ENCODE results near the gene ZNF648. TPM values are rescaled to one million over a fixed set of nuclear protein-coding genes. Genes with fewer than 3 reads are reported as not detected.
"Not testable (repeated sequence)": the region's sequence is repeated elsewhere in the genome, so short reads cannot be mapped to it uniquely, and the experiment has no call there.

The ZNF648 gene
- total RNA-seq, 2 donors from 2014 or later, result 1.8 TPM; not detected in 1

GRCh38 chr1:182046763-182047162 is 14.7 kb downstream of the ZNF648 start:
- no peaks in the 10 kb centered on the region for H3K27me3 ChIP-seq
- no peak overlapping the region for H3K27ac ChIP-seq
- intact Hi-C loops (cut with DNase I), result no loop called here
- H3K4me3 ChIP-seq, result no peak overlapping the region
- no peak for DNase-seq
- no peaks in the 10 kb centered on the region for H3K9me3 ChIP-seq
- no peaks in the 10 kb centered on the region for H3K36me3 ChIP-seq (replicated peaks in 1 of 2; ENCODE audit: insufficient read depth in 1 of 2, low read depth in 2 of 2)
- ATAC-seq, result no peak
- no peaks in the 10 kb centered on the region for H3K4me1 ChIP-seq
- TF ChIP-seq, protein P1, sequence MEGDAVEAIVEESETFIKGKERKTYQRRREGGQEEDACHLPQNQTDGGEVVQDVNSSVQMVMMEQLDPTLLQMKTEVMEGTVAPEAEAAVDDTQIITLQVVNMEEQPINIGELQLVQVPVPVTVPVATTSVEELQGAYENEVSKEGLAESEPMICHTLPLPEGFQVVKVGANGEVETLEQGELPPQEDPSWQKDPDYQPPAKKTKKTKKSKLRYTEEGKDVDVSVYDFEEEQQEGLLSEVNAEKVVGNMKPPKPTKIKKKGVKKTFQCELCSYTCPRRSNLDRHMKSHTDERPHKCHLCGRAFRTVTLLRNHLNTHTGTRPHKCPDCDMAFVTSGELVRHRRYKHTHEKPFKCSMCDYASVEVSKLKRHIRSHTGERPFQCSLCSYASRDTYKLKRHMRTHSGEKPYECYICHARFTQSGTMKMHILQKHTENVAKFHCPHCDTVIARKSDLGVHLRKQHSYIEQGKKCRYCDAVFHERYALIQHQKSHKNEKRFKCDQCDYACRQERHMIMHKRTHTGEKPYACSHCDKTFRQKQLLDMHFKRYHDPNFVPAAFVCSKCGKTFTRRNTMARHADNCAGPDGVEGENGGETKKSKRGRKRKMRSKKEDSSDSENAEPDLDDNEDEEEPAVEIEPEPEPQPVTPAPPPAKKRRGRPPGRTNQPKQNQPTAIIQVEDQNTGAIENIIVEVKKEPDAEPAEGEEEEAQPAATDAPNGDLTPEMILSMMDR (IDR thresholded peaks at IDR 0.05), result no peak
- TF ChIP-seq POLR2A (IDR thresholded peaks at IDR 0.05), result no peak

GRCh38 chr1:182045481-182045880 is 16.0 kb downstream of the ZNF648 start:
- intact Hi-C loops (cut with DNase I); H3K9me3 ChIP-seq; H3K4me1 ChIP-seq; ATAC-seq; H3K4me3 ChIP-seq; H3K27me3 ChIP-seq; H3K36me3 ChIP-seq (replicated peaks in 1 of 2; ENCODE audit: insufficient read depth in 1 of 2, low read depth in 2 of 2); H3K27ac ChIP-seq; DNase-seq: not testable (repeated sequence)
- 78 to 82% methylated on average over 8 of the region's 8 CpGs for WGBS, 2 donors

DNA sequence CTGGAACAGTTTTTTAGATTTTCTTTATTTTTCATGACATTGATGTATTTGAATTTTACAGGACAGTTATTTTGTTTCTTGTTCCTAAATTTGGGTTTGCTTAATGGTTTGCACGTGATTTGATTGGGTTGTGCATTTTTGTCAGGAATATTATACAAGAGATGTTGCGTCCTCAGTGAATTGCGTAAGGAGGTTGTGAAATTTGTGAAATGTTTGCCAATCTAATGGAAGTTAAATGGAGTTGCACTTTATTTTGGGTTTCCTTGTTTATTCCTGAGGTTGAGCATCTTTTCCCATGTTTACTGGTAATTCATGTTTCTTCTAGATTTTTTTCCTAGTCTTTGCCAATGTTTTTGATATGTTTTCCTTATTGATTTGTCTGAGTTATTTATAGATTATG is 19.9 kb downstream of the ZNF648 start:
- no peak overlapping the region for H3K4me3 ChIP-seq
- no peaks in the 10 kb centered on the region for H3K36me3 ChIP-seq (replicated peaks in 1 of 2; ENCODE audit: insufficient read depth in 1 of 2, low read depth in 2 of 2)
- 79 to 83% methylated on average over 3 of the region's 3 CpGs for WGBS, 2 donors
- intact Hi-C loops (cut with DNase I), result no loop called here
- H3K4me1 ChIP-seq, result no peaks in the 10 kb centered on the region
- H3K27ac ChIP-seq, result no peak overlapping the region
- peak in 1 of 4 donors; percentile 12 for DNase-seq
- no peaks in the 10 kb centered on the region for H3K27me3 ChIP-seq
- ATAC-seq, result no peak
- peaks cover 0 to 8% (median 0%) of the 10 kb centered on the region in 3 donors for H3K9me3 ChIP-seq
- no peak for TF ChIP-seq POLR2A (IDR thresholded peaks at IDR 0.05)
- TF ChIP-seq, protein P1 (IDR thresholded peaks at IDR 0.05), result no peak

- no peak for DNase-seq
- intact Hi-C loops (cut with DNase I), result no loop called here
- no peak for ATAC-seq
Observed at GRCh38 chr1:182038220-182038619, 23.3 kb downstream of the ZNF648 start.

GRCh38 chr1:182035097-182035770 is 26.3 kb downstream of the ZNF648 start:
- Histone ChIP-seq H3K9me3 (peaks cover 0 to 8% (median 0%) of the 10 kb centered on the region in 3 donors), H3K27me3 (no peaks in the 10 kb centered on the region), H3K4me3 (no peak overlapping the region), H3K36me3 (replicated peaks in 1 of 2; ENCODE audit: insufficient read depth in 1 of 2, low read depth in 2 of 2) (no peaks in the 10 kb centered on the region), H3K4me1 (peaks cover 1% of the 10 kb centered on the region), H3K27ac (no peak overlapping the region)
- WGBS, 2 donors, result 61 to 66% methylated on average over 7 of the region's 7 CpGs
- DNase-seq (no peak), ATAC-seq (no peak)
- no peak for TF ChIP-seq POLR2A (IDR thresholded peaks at IDR 0.05)
- TF ChIP-seq, protein P1 (IDR thresholded peaks at IDR 0.05), result no peak
- intact Hi-C loops (cut with DNase I), result no loop called here

More at GRCh38 chr1:182038220-182038619, 23.3 kb downstream of the ZNF648 start:
- H3K9me3 ChIP-seq, result peaks cover 0 to 8% (median 0%) of the 10 kb centered on the region in 3 donors
- 53 to 56% methylated on average over 2 of the region's 2 CpGs for WGBS, 2 donors
- H3K27me3 ChIP-seq, result no peaks in the 10 kb centered on the region
- TF ChIP-seq, protein P1 (IDR thresholded peaks at IDR 0.05), result no peak
- no peak for TF ChIP-seq POLR2A (IDR thresholded peaks at IDR 0.05)
- no peak overlapping the region for H3K4me3 ChIP-seq
- H3K36me3 ChIP-seq (replicated peaks in 1 of 2; ENCODE audit: insufficient read depth in 1 of 2, low read depth in 2 of 2), result no peaks in the 10 kb centered on the region
- no peaks in the 10 kb centered on the region for H3K4me1 ChIP-seq
- no peak overlapping the region for H3K27ac ChIP-seq
